SU-DHL-6 (cell line): ENCODE data around the gene LETM1.

Experiments
- EZH2phosphoT487 ChIP-seq: fragments of 200-600 bp; sonication (generic), shearing (Covaris generic); conservative IDR thresholded peaks from 2 replicates; pipeline ENCODE4 v1.6.1; 2018; ENCODE audit warnings: mild to moderate bottlenecking, antibody characterized with exemption, low read length, moderate library complexity, mixed read lengths
- TF ChIP-seq, protein P1 (sequence below): fragments of 200-600 bp; sonication (generic); IDR thresholded peaks from one replicate; pipeline ENCODE4 v1.5.1; 2017; ENCODE audit warnings: antibody characterized with exemption, mild to moderate bottlenecking, low read length, moderate library complexity; ENCODE audit not compliant: insufficient read depth, poor library complexity, severe bottlenecking

DNA sequence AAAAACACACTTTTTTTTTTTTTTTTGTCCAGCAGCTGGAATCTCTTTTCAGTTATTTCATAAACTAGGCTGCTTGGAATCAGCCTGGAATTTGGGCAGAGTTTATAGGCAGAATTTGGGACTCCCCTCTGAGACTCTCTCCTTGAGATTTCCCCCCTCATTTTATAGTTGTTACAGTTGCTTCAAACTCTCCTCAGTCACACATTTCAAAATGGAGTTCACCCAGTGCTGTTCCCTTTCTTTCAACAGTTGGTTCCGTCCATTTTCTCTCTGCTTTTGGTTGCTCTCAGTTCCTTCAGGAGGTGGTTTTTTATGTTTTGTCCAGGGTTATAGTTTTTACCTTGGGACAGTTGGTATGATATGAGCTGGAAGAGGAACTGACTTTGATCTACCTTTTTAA lies 42.7 kb upstream of the LETM1 start:
- TF ChIP-seq, protein P1, sequence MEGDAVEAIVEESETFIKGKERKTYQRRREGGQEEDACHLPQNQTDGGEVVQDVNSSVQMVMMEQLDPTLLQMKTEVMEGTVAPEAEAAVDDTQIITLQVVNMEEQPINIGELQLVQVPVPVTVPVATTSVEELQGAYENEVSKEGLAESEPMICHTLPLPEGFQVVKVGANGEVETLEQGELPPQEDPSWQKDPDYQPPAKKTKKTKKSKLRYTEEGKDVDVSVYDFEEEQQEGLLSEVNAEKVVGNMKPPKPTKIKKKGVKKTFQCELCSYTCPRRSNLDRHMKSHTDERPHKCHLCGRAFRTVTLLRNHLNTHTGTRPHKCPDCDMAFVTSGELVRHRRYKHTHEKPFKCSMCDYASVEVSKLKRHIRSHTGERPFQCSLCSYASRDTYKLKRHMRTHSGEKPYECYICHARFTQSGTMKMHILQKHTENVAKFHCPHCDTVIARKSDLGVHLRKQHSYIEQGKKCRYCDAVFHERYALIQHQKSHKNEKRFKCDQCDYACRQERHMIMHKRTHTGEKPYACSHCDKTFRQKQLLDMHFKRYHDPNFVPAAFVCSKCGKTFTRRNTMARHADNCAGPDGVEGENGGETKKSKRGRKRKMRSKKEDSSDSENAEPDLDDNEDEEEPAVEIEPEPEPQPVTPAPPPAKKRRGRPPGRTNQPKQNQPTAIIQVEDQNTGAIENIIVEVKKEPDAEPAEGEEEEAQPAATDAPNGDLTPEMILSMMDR = no peak
- TF ChIP-seq EZH2phosphoT487 = no peak
